ENCODE results near the gene HOXC10. TPM values are rescaled to one million over a fixed set of nuclear protein-coding genes. Genes with fewer than 3 reads are reported as not detected.

The HOXC10 gene
- total RNA-seq, 1 experiment from 2014 or later: not detected

DNA sequence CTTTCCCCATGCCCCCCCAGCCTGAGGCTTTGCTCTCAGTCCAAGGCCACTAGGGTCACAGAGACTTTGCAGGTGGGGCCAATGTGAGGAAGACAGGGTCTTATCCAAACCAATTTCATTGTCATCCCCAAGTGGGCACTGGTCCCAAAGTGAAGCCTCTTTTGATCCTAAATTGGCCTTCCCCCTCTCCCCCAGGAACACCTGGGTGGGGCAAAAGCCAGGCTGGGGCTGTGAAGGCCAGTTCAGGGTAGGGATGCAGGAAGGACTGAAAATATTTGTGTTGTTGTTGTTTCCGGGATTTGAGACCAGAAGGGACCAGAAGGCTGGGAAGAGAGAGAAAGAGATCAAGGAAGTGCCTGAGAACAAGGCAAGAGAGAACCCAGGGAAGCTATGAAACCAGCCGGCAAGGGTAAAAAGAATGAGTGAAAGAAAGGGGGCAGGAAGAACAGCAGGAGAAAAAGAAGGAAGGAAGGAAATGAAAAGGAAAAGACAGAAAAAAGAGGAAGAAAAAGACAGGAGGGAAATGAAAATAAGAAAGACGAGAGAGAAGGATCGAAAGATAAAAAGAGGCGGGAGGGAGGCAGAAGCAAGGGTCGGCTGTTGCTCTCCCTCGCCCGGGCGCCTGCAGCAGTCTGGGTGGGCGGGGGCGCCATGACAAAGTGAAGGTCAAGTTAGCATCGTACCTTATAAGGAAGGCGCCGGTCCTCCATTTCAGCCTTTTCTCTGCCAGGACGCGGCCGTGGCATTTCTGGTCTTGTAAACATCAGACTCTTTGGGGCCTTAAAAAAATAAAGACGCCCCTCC lies 19.5 kb upstream of the HOXC10 start:
- no peak for DNase-seq (ENCODE audit: low spot score)

DNA sequence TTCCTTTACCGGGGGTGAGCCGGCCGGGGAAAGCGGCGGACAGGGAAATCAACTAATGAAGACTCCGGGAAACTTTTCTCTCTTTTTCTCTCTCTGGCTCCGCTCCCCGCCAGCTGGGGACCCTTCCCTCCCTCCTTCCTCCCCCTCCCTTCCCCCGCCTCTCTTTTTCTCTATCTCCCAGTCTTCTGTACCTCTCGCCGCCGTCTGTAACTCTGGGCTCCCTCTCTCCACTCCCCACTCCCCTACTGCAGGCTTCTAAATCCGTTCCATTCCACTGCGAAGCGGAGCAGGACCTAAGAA lies 18.9 kb upstream of the HOXC10 start:
- DNase-seq (ENCODE audit: low spot score): no peak

DNA sequence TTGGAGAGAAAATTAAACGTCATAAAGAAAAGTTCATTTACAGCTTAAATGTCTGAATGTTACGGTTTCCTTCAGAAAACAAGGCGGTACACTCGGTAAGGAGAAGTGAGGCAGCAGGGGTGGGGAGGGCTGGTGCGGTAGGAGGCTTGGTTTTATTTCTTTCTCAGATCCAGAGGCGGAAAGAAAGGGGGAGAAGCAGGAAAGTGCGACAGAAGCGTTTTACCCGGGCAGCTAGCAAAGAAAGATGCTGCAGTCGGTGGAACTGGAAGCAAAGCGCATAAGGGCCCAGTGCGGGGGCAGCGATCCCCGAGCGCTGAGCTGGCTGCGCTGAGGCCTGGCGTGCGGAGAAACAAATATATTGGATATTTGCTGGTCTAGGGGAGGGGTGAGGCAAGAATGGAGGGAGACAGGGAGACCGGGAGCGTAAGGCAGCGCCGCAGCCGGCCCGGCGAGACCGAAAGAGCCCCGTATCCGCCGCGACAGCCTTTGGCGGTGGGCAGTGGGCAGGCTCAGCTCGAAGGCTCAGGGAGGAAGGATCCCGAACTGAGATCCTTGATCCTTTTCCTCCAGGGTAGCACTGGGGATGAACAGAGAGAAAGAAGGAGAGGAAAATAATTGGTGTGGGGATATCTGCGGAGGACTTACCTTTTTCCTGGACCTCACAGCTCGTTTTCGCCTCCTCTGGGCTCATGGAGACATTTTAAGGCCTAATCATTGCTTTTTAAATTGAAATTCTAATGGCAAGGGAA lies 18.4 kb upstream of the HOXC10 start:
- DNase-seq (ENCODE audit: low spot score): no peak

DNA sequence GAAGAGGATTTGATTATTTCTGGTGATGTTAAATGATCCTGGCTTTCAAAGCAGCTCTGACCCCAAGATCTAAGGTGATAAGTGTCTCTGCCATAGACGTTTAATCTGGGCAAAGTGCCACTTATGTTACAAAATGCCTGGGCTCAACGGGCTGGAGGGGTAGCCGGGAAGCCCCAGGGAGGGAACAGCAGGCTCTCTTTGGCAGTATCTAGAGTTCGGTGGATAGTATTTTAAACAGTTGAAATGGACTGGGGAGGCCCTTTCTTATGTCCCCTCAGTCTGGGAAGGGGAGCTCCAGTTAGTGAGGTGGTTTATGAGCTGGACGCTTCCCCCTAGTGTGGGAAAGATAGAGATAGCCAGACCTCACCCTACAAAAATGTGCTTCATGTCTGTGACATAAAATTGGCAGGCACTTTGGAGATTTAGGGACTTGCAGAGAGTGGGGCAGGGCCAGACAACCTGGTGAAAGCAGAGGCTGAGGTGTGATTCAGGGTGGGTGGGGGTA lies 17.5 kb upstream of the HOXC10 start:
- DNase-seq (ENCODE audit: low spot score): no peak

DNA sequence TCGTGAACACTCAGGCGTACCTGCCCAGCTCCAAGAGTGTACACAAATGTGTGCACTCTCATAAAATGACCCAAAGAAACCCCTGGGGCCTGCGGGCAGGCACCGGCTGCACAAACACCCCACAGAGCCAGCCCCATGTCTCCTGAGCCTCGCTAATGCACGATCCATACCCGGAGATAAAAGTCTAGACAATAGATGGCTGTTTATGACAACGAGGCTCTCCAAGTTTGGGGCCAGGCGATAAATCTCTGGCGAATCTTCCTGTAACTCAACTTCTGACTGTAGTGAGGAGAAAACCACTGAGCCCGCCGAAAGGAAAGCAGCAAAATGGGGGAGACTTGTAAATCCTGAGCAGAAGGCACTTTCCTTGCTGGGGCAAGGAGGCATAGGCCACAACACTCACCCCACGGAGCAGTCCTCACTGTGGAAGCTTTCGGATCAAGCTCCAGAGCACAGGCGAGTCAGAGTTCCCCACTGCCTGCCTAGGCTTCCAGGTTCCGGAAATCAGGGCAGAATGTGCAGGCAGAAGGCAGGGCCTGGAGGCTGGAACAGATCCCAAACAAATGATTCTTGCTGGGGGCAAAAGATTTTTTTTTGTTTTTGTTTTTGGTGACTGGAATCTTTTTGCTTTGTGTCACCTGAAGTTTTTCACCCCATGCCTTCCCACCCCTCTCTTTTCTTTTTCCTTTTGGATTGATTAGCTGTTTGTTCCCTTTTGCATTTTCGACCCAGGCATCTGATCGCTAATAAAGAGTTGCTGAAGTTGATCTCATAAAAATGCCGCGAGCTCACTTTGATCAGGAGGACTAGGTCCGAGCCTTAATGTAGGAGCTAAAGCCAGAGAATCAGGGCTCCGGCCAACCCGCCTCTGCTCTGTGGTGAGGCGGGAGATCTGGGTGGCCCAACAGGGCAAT lies 16.5 kb upstream of the HOXC10 start:
- DNase-seq (ENCODE audit: low spot score): peak; percentile 58

DNA sequence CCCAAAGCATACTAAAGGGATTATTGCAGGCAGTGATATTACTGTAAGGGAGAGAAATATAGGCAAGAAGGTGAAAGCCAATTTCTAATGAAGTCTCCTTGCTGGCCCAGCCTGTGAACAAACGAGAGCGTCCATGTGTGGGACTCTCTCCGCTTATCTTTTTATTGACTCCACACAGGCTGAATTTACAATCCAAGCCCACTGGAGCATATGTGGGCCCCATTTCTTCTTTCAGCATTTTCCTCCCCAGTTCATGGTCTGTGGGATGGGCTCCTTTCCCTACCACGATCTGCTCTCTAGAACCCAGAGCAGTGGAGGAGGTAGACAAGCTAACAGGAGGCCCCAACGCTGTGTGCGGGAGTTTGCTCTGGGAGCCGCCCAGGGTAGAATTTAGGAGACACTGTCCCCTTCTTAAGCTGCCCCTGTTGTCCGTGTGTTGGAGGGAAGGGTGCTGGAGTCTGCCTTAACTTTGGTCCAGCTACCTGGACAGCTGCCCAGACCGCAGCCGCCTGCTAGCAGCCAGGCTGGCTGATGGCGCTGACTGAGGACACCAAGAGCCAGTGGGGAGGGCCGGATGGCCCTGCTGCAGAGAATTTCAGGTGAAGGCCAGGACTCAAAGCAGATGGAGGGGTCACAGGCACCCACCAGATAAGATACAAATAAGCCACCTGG lies 15.2 kb upstream of the HOXC10 start:
- DNase-seq (ENCODE audit: low spot score): no peak

DNA sequence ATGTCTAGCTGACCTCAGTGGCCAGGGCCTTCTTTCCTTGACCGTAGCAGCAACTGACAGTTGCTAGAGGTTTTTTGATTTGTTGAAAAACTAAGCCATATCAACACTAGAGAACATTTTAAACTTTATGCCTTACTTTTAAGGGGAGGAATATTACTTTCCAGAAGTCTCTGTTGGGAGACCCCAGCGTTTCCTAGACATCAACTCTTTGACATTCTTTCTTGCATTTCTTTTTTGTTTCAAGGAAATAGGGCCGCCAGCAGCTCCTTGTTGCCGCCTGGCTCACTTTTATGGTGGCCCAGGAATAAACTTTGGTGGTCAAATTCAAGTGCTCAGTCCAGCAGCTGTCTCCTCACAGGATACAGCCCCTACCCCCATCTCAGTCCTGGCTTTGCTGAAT lies 14.5 kb upstream of the HOXC10 start:
- no peak for DNase-seq (ENCODE audit: low spot score)

DNA sequence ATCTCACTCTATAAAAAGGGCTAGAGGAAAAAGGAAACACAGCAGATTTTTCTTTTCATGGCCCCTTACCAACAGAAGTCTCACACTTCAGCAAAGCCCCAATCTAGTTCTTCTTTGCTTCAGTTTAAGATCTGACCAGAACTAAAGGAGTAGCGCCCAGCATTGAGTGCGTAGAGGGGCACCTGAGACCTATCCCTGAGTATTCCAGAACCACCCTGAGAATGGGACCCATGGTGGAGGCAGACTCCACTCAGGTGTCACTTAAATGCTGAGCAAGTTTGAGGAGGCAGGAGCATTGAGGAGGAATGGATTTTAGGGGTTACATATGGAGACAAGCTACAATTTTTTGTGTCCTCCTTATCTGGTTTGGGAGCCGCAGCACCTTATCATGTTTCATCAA lies 13.8 kb upstream of the HOXC10 start:
- no peak for DNase-seq (ENCODE audit: low spot score)

DNA sequence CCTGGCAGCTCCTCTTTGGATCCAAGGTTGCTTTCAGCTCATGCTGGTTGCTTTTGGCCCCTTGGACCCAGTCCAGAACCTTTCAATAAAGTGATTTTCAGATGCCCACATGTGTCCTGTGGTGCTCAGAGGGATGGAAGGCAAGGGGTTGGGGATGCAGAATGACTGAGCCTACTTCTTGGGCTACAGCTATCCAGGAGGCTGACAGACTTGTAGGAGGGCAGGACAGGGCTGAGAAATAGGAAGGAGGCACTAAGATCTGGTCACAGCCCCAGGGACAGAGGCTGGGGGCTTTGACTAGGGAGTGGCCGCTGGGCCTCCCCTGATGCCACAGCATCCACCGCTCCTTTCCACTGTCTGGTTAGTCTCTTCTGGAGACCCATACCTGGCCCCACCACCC lies 13.3 kb upstream of the HOXC10 start:
- no peak for DNase-seq (ENCODE audit: low spot score)

DNA sequence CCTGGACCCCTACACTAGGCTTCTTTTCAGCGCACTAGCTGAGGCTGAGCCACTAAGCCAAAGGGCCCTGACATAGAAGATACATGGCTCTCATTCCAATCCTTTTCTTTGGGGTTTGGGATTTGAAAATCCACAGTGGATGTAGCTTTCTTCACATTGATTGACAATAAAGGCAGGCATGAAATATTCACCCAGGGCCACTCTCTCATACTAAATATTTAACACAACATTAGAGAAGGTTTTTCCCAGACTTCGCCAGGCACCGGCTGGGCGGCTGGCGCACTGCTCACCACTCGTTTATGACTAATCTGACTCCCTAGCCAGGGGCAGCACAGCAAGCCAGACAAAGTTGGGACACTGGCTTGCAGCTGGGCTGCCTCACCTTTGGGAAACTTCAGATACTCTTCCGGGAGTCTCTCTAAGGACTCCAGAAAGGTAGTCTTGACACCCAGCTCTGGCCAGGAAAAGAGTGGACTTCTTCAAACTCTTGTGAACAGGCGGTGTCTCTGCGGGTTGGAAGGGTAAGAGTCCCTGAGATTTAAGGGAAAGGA lies 12.7 kb upstream of the HOXC10 start:
- DNase-seq (ENCODE audit: low spot score): peak; percentile 44

DNA sequence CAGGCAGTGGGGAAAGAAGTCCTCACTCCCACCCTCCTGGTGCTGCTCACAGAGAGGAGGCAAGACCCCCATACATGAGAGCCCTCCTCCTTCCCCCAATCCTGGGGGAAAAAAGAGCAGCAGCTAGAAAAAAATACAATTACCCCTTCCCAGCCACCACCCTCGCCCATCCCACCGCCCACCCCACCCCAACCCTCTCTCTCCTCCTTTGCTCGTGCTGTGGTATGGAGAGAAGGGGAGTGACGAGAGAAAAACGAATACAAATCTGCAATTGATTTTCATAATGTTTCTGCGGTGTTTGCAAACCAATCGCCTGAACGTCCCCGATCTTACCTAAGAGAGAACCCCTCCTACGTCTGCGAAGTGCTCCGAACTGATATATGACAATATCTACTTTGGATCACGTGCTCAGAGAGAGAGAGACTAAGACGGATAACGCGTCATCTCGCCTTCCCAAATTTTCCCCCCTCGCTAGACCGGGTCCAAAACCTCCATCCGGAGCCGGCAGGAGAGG lies 12.2 kb upstream of the HOXC10 start, which contains the start of gene HOXC11:
Gene HOXC11, plus strand, starts transcription at position 405 of the 514 bp plus-strand sequence. CDS start 116 bp downstream, outside the sequence.
- DNase-seq (ENCODE audit: low spot score): no peak

DNA sequence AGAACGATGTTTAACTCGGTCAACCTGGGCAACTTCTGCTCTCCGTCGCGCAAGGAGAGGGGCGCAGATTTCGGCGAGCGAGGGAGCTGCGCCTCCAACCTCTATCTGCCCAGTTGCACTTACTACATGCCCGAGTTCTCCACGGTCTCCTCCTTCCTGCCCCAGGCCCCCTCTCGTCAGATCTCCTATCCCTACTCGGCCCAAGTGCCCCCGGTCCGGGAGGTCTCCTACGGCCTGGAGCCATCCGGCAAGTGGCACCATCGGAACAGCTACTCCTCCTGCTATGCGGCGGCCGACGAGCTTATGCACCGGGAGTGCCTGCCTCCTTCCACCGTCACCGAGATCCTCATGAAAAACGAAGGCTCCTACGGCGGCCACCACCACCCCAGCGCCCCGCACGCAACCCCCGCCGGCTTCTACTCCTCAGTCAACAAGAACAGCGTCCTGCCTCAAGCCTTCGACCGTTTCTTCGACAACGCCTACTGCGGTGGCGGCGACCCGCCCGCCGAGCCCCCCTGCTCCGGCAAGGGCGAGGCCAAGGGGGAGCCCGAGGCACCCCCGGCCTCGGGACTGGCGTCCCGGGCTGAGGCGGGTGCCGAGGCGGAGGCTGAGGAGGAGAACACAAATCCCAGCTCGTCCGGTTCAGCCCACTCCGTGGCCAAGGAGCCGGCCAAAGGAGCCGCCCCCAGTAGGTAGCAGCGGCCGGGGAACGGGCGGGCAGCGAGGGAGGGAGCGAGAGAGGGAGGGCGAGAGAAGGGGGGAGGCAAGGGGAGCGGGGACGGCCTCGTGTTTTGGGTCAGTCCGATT lies 11.5 kb upstream of the HOXC10 start:
- DNase-seq (ENCODE audit: low spot score): no peak

DNA sequence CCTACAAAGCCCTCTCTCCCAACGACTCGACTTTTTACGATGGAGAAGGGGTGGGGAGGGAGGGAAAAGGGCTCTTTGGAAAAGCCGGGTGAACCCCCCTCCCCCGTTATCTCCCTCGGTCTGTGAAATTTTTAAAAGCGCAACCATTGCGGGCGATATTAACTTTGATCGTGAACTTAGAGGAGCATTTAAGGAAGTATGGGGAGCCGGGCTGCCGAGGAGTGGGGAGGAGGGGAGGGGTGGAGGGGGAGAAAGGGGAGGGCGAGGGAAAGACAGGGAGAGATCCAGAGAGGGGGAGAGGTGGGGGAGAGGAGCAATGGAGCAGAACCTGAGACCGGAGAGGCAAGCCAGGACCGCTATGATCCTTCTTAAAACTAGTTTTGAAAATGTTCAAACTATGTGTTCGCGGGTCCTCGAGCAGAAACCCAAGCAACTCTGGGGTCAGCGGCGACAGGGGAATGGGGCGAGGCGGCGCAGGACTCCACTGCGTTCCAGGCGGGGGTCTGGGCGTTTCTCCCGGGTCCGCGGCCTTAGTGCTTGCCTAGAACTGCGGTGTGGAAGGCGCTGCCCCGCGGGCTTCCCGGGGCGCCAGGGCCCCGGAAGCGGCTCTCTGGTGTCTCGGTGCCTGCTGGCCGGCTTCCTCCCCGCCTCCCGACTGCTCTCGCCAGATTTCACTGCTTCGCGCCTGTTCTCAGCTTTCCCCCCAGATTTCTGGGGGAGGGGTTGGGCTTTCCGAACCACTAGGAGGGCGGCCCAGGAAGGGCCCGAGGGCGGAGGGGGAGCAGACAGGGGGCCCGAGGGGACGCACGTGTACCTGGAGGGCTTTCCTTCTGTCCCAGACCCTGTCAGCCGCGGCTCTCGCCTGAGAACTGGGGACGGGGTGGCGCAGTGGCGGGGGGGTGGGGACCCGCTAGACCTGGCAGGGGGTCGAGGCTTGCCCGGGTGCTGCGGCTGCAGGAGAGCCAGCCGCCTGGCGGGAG lies 10.6 kb upstream of the HOXC10 start, which contains the start of gene HOTAIR:
Gene HOTAIR, minus strand, starts transcription at position 871 of the 980 bp plus-strand sequence.
- DNase-seq (ENCODE audit: low spot score): no peak

DNA sequence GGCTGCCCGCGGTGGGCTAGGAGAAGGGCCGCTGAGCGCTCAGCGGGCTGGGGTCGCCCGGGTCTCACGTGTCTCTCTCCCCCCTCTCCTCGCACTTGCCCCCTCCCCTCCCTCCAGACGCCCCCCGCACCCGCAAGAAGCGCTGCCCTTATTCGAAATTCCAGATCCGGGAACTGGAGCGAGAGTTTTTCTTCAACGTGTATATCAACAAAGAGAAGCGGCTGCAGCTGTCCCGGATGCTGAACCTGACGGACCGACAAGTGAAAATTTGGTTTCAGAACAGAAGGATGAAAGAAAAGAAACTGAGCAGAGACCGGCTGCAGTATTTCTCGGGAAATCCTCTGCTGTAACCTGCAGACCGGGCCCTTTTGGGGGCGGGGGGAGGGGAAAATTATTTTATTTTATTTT lies 9.9 kb upstream of the HOXC10 start:
- no peak for DNase-seq (ENCODE audit: low spot score)

DNA sequence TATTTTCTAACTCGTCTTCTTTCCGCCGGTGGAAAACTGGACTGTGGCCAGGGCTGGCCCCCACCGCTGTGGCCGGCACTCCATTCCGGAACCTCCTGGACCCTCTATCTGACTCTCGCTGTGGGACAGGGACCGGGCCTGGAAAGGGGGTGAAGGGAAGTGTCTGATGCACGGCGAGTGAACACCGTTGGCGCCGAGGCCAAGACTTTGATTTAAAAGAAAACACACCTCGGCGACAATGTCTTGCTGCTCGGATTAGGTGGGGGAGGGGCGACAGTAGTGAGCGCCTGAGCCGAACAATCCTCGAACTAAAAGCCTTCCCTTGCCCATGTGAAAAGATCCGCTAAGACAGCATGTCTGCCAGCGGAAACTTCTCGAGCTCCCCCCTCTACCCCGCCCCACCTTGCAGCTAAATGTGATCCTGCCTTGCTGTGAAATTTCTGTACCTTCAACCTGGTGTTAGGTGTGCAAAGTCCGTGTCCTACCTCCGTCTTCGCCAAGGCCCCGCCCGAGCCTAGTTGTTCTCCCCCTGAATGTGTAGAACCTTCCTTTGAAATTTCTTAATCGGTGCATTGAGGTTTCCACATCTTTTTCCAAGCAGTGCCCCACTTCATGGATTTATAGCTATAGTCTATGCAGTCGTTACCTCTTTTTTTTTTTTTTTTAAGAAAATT lies 9.3 kb upstream of the HOXC10 start:
- DNase-seq (ENCODE audit: low spot score): no peak

DNA sequence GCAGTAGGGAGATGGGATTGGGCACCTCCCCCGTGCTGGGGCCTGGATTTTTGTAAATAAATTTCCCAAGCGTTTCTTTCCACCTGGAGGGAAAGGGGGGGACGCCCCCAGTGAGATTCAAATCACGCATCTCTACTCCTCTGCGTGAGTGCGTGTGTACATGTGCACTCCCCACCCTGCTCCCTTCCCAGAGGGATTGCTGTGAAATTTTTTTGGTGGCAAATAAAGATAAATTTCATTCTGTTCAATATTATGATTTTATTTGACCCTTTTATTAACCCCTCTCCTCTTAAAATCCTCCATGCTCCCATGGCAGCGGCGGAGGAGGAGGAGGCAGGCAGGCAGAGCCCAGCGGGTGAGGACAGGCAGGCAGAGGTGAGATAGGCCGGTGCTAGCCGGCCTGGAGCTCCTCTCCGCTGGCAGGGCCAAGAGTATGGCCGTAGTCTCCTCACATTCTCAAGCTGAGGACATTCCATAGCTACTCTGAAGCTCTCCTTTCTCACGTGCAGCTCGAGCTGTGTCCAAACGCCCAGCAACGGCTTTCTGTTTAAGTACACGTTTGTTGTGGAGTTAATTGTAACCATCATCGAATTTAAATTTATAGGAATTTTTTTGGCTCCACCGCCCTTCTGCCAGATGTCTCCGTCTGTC lies 8.6 kb upstream of the HOXC10 start:
- DNase-seq (ENCODE audit: low spot score): peak; percentile 47

DNA sequence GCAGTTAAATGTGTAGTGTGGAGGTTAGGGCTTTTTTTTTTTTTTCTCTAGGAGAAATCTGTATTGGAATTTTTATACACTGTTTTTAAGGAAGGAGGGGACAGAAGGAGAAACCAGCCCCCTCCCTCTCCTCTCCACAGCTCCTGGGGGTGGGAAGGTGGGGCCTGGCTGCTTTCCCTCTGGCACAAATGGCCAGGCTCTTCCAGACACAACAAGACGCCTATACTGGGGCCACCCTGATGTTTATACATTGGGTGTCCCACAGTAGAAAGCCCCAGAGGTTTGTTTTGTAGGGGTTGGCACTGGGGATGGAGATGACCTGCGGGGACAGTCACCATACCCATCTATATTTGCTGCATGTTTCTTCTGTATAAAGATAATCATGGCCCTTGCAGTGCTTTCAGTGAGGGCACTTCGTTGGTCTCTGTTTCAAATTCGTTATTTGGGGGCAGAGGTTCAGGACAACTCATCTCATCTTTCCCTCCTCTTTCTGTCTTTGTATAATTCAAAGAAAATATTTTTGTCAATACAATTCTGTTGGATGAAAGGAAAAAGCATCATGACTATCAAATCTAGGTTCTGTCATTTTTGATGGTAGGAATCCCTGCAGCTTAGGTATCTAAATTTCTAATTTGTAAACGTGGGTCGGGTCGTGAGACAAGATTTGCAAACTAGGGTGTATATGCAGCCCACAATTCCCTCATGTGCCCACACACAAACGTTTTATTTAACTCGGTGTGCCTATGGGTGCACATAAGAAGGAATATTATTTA lies 7.9 kb upstream of the HOXC10 start:
- DNase-seq (ENCODE audit: low spot score): no peak
